Kidney glomerular epithelial cell (primary cell): ENCODE data around the gene CBR3.
"Not testable (repeated sequence)": the region's sequence is repeated elsewhere in the genome, so short reads cannot be mapped to it uniquely, and the experiment has no call there.

Experiments used
- DNase-seq: peaks from one replicate; lab custom pipeline; 2025; lab: John Stamatoyannopoulos, UW

Gene CBR3

DNA sequence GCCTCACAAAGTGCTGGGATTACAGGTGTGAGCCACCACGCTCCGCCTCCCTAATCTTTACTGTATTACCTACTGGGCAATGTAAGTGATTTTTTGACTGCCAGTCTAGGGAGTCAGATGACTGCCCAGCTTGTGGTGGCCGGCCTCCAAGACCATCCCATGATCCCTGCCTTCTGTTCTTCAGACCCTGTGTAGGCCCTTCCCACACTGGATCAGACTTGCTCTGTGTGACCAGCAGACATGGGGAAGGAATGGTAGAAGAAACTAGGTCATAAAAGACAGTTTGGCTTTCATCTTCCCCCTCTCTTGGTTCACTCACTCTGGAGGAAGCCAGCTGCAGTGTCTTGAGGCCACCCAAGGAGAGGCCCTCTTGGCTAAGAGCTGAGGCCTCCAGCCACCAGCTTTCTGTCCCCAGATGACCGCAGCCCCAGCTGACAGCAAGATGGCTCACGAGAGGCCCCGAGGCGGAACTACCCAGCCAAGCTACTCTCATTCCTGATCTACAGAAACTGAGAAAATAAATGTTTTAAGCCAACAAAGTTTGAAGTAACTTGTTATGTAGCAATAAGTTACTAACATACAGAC, 14.5 kb upstream of the CBR3 start:
- no peak for DNase-seq

DNA sequence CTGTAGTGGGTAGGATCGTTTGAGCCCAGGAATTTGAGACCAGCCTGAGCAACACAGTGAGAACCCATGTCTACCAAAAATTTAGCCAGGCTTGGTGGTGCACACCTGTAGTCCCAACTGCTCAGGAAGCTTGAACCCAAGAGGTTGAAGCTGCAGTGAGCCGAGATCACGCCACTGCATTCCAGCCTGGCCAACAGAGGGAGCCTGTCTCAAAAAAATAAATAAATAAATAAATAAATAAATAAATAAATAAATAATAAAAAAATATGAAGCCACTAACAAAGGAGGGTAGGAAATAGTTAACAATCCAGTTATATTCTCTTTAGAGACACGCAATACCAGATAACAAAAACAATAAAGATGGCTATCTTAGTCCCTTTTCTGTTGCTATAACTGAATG, 11.9 kb upstream of the CBR3 start:
- no peak for DNase-seq

GRCh38 chr21:36124395-36124794, 10.5 kb upstream of the CBR3 start:
- no peak for DNase-seq

GRCh38 chr21:36125512-36126207, 9.2 kb upstream of the CBR3 start:
- peak; percentile 59 for DNase-seq

DNA sequence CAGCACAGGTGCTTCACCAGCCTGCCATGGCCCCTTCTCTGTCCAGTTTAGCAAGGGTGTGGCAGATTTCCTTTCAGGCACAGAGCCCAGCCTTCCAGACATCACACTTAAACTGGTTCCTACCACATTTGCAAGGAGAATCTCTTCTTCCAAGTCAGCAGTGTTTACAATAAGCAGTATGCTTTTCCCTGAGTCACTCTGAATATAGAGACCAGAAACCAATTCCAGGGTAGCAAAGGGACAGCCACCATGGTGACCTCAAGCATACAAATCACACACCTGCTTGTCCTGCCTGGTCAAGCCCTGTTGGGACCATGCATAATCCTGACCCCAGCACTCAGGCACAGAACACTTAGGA, 8.7 kb upstream of the CBR3 start:
- DNase-seq, result no peak

GRCh38 chr21:36126621-36127110, 8.2 kb upstream of the CBR3 start:
- no peak for DNase-seq

GRCh38 chr21:36127250-36127904, 7.5 kb upstream of the CBR3 start:
- no peak for DNase-seq

DNA sequence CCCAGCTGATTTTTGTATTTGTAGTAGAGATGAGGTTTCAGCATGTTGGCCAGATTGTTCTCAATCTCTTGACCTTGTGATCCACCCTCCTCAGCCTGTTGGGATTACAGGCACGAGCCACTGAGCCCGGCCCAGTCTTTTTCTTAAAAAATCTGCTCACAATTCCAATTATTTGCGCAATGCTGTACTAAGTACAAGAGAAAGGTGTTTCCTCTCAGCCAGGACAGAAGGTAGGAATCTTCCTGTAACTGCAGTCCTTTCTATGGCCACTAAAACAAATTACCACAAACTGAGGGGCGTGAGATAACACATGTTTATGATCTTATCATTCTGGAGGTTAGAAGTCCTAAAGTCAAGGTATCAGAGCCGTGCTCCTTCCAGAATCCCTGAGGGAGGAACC, 6.9 kb upstream of the CBR3 start:
- no peak for DNase-seq

GRCh38 chr21:36129219-36129618, 5.7 kb upstream of the CBR3 start:
- DNase-seq, result no peak

- DNase-seq, result not testable (repeated sequence)
These were observed 4.5 kb upstream of the CBR3 start for GRCh38 chr21:36130414-36130762.

GRCh38 chr21:36130839-36131238, 4.0 kb upstream of the CBR3 start:
- DNase-seq, result not testable (repeated sequence)

- no peak for DNase-seq
These were observed 2.2 kb upstream of the CBR3 start for GRCh38 chr21:36132696-36133095.

DNA sequence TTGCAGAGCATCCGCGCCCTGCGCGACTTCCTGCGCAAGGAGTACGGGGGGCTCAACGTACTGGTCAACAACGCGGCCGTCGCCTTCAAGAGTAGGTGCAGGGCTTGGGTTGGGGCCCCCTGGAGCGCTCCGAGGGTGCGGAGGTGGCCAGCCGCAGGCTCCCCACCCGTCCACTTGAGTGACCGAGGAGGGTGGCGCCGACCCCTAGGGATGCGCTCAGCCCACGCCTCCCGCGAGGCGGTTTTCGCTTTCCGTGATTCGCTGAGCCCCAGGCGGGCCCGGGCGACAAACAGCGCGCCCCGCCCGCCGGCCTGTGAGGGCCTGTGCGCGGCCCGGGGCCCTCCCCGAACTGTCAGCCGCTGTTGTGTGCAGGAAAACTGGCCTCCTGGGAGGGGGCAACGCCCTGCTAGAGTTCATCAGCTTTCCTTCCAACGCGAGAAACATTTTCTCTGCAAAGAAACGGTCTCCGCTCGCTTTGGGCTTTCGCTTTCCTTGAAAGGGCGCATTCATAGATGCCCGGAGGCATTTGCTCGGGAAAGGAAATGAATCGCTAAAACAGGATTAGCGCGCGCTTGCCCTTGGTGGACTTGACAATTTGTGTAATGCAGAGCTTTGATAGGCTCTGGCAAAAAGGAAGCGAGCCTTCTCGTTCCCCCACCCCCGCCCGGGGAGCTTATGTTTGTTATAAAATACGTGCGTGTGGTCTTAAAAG, 668 bp downstream of the CBR3 start:
- DNase-seq, result peak; percentile 38

DNA sequence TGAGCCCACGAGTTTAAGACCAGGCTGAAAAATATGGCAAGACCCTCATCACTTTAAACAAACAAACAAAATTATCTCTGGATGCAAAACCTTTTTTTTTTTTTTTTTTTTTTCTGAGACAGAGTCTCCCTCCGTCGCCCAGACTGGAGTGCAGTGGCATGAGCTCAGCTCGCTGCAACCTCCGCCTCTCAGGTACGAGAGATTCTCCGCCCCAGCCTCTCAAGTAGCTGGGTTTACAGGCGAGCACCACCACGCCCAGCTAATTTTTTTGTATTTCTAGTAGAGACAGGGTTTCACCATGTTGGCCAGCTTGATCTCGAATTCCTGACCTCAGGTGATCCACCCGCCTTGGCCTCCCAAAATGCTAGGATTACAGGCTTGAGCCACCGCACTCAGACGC, 4.9 kb downstream of the CBR3 start:
- DNase-seq, result not testable (repeated sequence)

- DNase-seq, result peak; percentile 84
These were observed 6.6 kb downstream of the CBR3 start for GRCh38 chr21:36141513-36141925.

- not testable (repeated sequence) for DNase-seq
These were observed 9.4 kb downstream of the CBR3 start for GRCh38 chr21:36144233-36144632.

DNA sequence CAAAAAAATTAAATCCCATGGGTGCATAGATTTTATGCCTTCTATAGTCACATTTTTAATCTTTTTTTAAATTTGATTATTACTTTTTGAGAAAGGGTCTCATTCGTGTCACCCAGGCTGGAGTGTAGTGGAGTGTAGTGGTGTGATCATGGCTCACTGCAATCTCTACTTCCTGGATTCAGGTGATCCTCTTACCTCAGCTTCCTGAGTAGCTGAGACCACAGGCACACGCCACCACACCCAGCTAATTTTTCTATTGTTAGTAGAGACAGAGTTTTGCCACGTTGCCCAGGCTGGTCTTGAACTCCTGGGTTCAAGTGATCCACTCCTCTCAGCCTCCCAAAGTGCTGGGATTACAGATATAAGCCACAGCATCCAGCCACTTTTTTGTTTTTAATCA, 10.4 kb downstream of the CBR3 start:
- no peak for DNase-seq

GRCh38 chr21:36147911-36148310, 13.0 kb downstream of the CBR3 start:
- DNase-seq, result no peak

- DNase-seq, result no peak
These were observed 14.0 kb downstream of the CBR3 start for GRCh38 chr21:36148886-36149285.

DNA sequence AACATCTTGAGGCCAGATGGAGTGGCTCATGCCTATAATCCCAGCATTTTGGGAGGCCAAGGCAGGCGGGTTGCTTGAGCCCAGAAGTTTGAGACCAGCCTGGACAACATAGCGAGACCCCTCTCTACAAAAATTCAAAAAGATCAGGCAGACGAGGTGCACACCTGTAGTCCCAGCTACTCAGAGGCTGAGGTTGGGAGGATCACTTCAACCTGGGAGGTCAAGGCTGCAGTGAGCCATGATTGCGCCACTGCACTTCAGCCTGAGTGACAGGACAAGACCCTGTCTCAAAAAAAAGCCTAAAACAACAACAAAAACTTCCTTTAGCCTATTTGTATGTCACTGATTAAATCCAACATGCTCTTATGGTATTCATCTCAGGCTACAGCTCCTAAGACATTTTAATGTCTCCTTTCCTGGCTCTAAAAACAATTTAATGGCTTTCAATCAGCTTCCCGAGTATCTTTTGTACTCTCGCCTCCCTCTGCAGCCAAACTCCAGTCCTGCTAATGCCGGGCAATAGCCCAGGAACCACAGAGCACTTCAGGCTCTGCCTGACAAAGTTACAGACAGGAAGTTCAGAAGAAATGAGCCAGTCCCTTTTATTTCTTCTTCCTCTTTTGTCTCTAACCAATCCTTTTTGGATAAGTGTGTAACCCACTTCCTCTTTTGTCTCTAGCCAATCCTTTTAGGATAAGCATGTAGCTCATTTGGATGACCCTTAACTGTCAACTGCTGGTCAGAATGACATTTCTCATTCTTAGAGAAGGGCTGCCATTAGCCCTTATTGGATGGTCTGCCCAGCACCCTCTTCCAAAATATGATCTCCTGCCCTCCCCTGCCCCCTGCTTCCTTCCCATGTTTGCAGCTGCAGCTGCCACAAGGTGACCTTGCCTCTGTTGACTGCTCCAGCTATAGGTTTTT, 15.2 kb downstream of the CBR3 start:
- DNase-seq, result no peak

DNA sequence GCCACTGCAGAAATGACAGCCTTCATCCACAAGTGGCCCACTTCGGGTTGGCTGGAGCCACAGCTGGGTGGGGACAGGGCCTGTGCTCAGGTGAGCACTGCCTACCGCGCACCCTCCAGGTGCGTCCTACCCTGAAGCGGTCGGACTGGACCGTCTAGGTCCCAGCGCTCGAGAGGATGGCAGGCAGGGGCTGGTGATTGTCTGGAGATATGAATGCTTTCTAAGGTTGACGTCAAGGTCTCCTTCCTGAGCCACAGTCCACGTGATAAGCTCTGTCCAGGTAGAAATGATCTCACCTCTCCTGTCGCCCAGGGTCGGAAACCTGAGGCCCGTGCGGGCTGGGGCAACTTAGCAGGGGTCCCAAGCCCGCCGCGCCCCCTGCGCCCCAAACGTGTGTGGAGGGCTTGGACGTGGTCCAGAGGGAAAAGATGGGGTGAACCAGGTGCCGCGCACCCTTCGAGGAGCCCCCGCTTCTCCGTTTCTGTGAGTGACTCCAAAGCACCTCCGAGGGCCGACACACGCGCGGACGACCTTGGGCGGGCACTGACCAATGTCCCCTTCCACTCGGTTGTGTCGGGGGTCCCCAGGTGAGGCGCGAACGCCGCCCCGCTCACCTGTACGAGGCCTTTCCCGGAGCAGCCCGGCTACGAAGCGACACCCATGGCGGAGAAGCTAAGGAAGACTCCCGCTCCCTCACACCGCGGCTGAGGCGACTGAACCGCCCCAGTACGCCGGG, 20.9 kb downstream of the CBR3 start:
- DNase-seq, result no peak
